Panc1 (cell line): ENCODE measurements around the gene MTAP. TPM values are rescaled to one million over a fixed set of nuclear protein-coding genes. Genes with fewer than 3 reads are reported as not detected.

Source experiments
- ATAC-seq: fragments of 200-7000 bp; cut with Tn5 transposase; 2 replicates; pipeline ENCODE4 v1.9.1; 2020; ENCODE audit warnings: mild to moderate bottlenecking, moderate library complexity
- BruUV-seq: library from RNA; stranded (reverse); fragments of 400-500 nt; replicated peaks from 2 replicates; lab custom pipeline; 2021; lab: Mats Ljungman, UMichigan
- CTCF ChIA-PET: fragments of 300-600 bp; sonication (Branson Sonifier 250); formaldehyde crosslinking; loops from one replicate; lab custom pipeline; 2022; ENCODE audit warnings: antibody characterized with exemption; lab: Charles Lee
- POLR2A ChIA-PET: fragments of 300-600 bp; sonication (Branson Sonifier 250); formaldehyde crosslinking; loops from one replicate; lab custom pipeline; 2022; ENCODE audit warnings: antibody characterized with exemption; lab: Charles Lee
- DNase-seq: peaks from one replicate; pipeline ENCODE4 v3.0.0-alpha.2; 2010; ENCODE audit warnings: low read depth, low spot score
- H3K27ac ChIP-seq: 2 replicates; pipeline ENCODE4 v1.5.1; 2011; ENCODE audit warnings: mild to moderate bottlenecking, low read length, inconsistent platforms
- H3K27me3 ChIP-seq: fragments of 200-500 bp; sonication (Bioruptor generic); 2 replicates; pipeline ENCODE4 v1.6.0; 2014; ENCODE audit warnings: low read length, inconsistent platforms; ENCODE audit not compliant: control insufficient read depth, insufficient read depth
- H3K36me3 ChIP-seq: fragments of 200-500 bp; sonication (Bioruptor generic); 2 replicates; pipeline ENCODE4 v1.5.1; 2014; ENCODE audit warnings: inconsistent platforms, mild to moderate bottlenecking, low read length, moderate library complexity; ENCODE audit not compliant: control insufficient read depth, insufficient read depth
- H3K4me1 ChIP-seq: 2 replicates; pipeline ENCODE4 v1.5.1; 2011; ENCODE audit warnings: inconsistent platforms, mild to moderate bottlenecking, low read length, moderate library complexity; ENCODE audit not compliant: control insufficient read depth, insufficient read depth
- H3K4me3 ChIP-seq, 2 experiments: 2 replicates each; pipeline ENCODE4 v1.5.1; 2011 to 2012; ENCODE audit warnings: low read depth in 2 of 2, low read length in 2 of 2, mild to moderate bottlenecking in 2 of 2, inconsistent platforms in 1 of 2, moderate library complexity in 1 of 2
- H3K9me3 ChIP-seq: fragments of 200-500 bp; sonication (Bioruptor generic); 2 replicates; pipeline ENCODE4 v1.5.1; 2014; ENCODE audit warnings: low read depth, mild to moderate bottlenecking, inconsistent platforms, low read length, moderate library complexity; ENCODE audit not compliant: control insufficient read depth, insufficient read depth
- CTCF ChIP-seq: fragments of 450-650 bp; IDR thresholded peaks from 2 replicates; pipeline ENCODE4 v1.5.1; 2017; ENCODE audit warnings: mild to moderate bottlenecking
- POLR2AphosphoS5 ChIP-seq: IDR thresholded peaks from 2 replicates; pipeline ENCODE4 v1.6.1; 2012; ENCODE audit warnings: mild to moderate bottlenecking, low read depth, low read length, moderate library complexity
- REST ChIP-seq, 2 experiments: IDR thresholded peaks; 2 replicates each; pipeline ENCODE4 v1.6.1; 2011 to 2012; ENCODE audit warnings: low read depth in 2 of 2, control low read depth in 1 of 2, low read length in 1 of 2, mild to moderate bottlenecking in 1 of 2, moderate library complexity in 1 of 2; ENCODE audit not compliant: insufficient read depth in 1 of 2
- SIN3A ChIP-seq: IDR thresholded peaks from 2 replicates; pipeline ENCODE4 v1.6.1; 2012; ENCODE audit warnings: low read depth, mild to moderate bottlenecking, low read length, moderate library complexity, borderline replicate concordance; ENCODE audit not compliant: insufficient read depth
- TCF7L2 ChIP-seq: IDR thresholded peaks from 2 replicates; pipeline ENCODE4 v1.6.1; 2011; ENCODE audit warnings: mild to moderate bottlenecking, low read depth, low read length, inconsistent platforms
- in situ Hi-C: cut with HindIII; loops from 2 replicates; pipeline ENCODE4 v1.10.0; 2016; ENCODE audit warnings: low sequenced_read_pairs, low pct_unique_long_range_greater_than_20kb
- intact Hi-C: fragments of 100-400 bp; cut with micrococcal nuclease; formaldehyde crosslinking; loops from one replicate; pipeline ENCODE4 v1.10.0; 2022; ENCODE audit not compliant: unreplicated experiment
- total RNA-seq: library from RNA; stranded (reverse); gene quantifications from one replicate; pipeline ENCODE4 v1.2.1, GENCODE V29; 2021; ENCODE audit not compliant: unreplicated experiment

Gene MTAP
- total RNA-seq, 1 experiment from 2014 or later = 9.6 TPM

GRCh38 chr9:21841133-21841532, 38.7 kb downstream of the MTAP start:
- BruUV-seq = no TSS peak
- ATAC-seq (no peak), DNase-seq (no peak)
- no peaks in the 10 kb centered on the region for H3K36me3 ChIP-seq
- CTCF ChIA-PET = no interaction called here
- H3K4me1 ChIP-seq = no peaks in the 10 kb centered on the region
- intact Hi-C loops = no loop called here
- H3K27ac ChIP-seq = no peak overlapping the region
- in situ Hi-C loops = no loop called here
- POLR2A ChIA-PET = no interaction called here
- TF ChIP-seq CTCF = no peak
- TF ChIP-seq REST (IDR thresholded peaks at IDR 0.05; ENCODE audit: insufficient read depth in 1 of 2, low read depth in 2 of 2, low read length in 1 of 2) = no peak
- TF ChIP-seq POLR2AphosphoS5 = no peak
- no peak for TF ChIP-seq TCF7L2
- no peak for TF ChIP-seq SIN3A
- H3K27me3 ChIP-seq = no peaks in the 10 kb centered on the region
- no peaks in the 10 kb centered on the region for H3K9me3 ChIP-seq
- no peak overlapping the region for H3K4me3 ChIP-seq

- Histone ChIP-seq H3K4me1 (no peaks in the 10 kb centered on the region), H3K36me3 (no peaks in the 10 kb centered on the region), H3K27ac (no peak overlapping the region), H3K9me3 (no peaks in the 10 kb centered on the region), H3K27me3 (no peaks in the 10 kb centered on the region), H3K4me3 (no peak overlapping the region)
- ATAC-seq (no peak), DNase-seq (no peak)
- POLR2A ChIA-PET = no interaction called here
- TF ChIP-seq POLR2AphosphoS5 (no peak), CTCF (no peak), REST (IDR thresholded peaks at IDR 0.05; ENCODE audit: insufficient read depth in 1 of 2, low read depth in 2 of 2, low read length in 1 of 2) (no peak), SIN3A (no peak), TCF7L2 (no peak)
- CTCF ChIA-PET = no interaction called here
- intact Hi-C loops (no loop called here), in situ Hi-C loops (no loop called here)
- BruUV-seq = no TSS peak
These were observed 46.2 kb downstream of the MTAP start for GRCh38 chr9:21848615-21849014.
